GM23338 (cell line): Measurements from ENCODE around the gene POLQ. TPM values are rescaled to one million over a fixed set of nuclear protein-coding genes. Genes with fewer than 3 reads are reported as not detected.

Experiments
- ATAC-seq: fragments of 200-7000 bp; cut with Tn5 transposase; 3 replicates; pipeline ENCODE4 v1.9.1; 2020
- DNase-seq: peaks from one replicate; pipeline ENCODE4 v3.0.0-alpha.2; 2015; ENCODE audit warnings: low spot score
- H2AFZ ChIP-seq: fragments of 200-600 bp; sonication (generic); 2 replicates; pipeline ENCODE4 v1.8.0; 2016; ENCODE audit warnings: antibody characterized with exemption, mild to moderate bottlenecking, moderate library complexity
- H3F3A ChIP-seq: fragments of 200-600 bp; sonication (generic); replicated peaks from 2 replicates; pipeline ENCODE4 v1.8.0; 2017; ENCODE audit warnings: antibody characterized with exemption, mixed run types, low read depth
- H3K27ac ChIP-seq: fragments of 200-600 bp; sonication (generic); 2 replicates; pipeline ENCODE4 v1.6.1; 2016; ENCODE audit warnings: low read depth
- H3K27me3 ChIP-seq: fragments of 200-600 bp; sonication (generic); 2 replicates; pipeline ENCODE4 v1.8.0; 2016; ENCODE audit warnings: mild to moderate bottlenecking, mixed run types, moderate library complexity; ENCODE audit not compliant: insufficient read depth
- H3K36me3 ChIP-seq: fragments of 200-600 bp; sonication (generic); 2 replicates; pipeline ENCODE4 v1.8.0; 2016; ENCODE audit warnings: mild to moderate bottlenecking; ENCODE audit not compliant: insufficient read depth
- H3K4me1 ChIP-seq: fragments of 200-600 bp; sonication (generic); 2 replicates; pipeline ENCODE4 v1.8.0; 2016; ENCODE audit warnings: mild to moderate bottlenecking, moderate library complexity; ENCODE audit not compliant: insufficient read depth
- H3K4me2 ChIP-seq: fragments of 200-600 bp; sonication (generic); 2 replicates; pipeline ENCODE4 v1.7.1; 2017; ENCODE audit warnings: mixed run types
- H3K4me3 ChIP-seq: fragments of 200-600 bp; sonication (generic); 2 replicates; pipeline ENCODE4 v1.6.1; 2016; ENCODE audit warnings: mixed run types
- H3K79me2 ChIP-seq: fragments of 200-600 bp; sonication (generic); replicated peaks from 2 replicates; pipeline ENCODE4 v1.8.0; 2017; ENCODE audit warnings: mild to moderate bottlenecking; ENCODE audit not compliant: insufficient read depth
- H3K9me2 ChIP-seq: fragments of 200-600 bp; sonication (generic); 2 replicates; pipeline ENCODE4 v1.8.0; 2017; ENCODE audit not compliant: insufficient read depth
- H4K20me1 ChIP-seq: fragments of 200-600 bp; sonication (generic); replicated peaks from 2 replicates; pipeline ENCODE4 v1.8.0; 2017; ENCODE audit warnings: mild to moderate bottlenecking; ENCODE audit not compliant: insufficient read depth
- H3K27ac Mint-ChIP-seq: 2 replicates; pipeline ENCODE4 v1.8.0; 2020; ENCODE audit warnings: inconsistent platforms, mild to moderate bottlenecking, moderate library complexity, mixed read lengths
- H3K27me3 Mint-ChIP-seq: 3 replicates; pipeline ENCODE4 v1.8.0; 2022; ENCODE audit warnings: low read depth, mild to moderate bottlenecking, moderate library complexity, mixed read lengths, inconsistent platforms; ENCODE audit not compliant: insufficient read depth, poor library complexity
- H3K36me3 Mint-ChIP-seq: 3 replicates; pipeline ENCODE4 v1.8.0; 2021; ENCODE audit warnings: low read depth, mild to moderate bottlenecking, inconsistent platforms, moderate library complexity, mixed read lengths
- H3K4me1 Mint-ChIP-seq: 3 replicates; pipeline ENCODE4 v1.8.0; 2020; ENCODE audit warnings: mild to moderate bottlenecking, inconsistent platforms, mixed read lengths
- H3K4me3 Mint-ChIP-seq: 3 replicates; pipeline ENCODE4 v1.8.0; 2021; ENCODE audit warnings: moderate library complexity, mild to moderate bottlenecking, inconsistent platforms, mixed read lengths
- H3K9me3 Mint-ChIP-seq: 3 replicates; pipeline ENCODE4 v1.8.0; 2020; ENCODE audit warnings: moderate library complexity, mild to moderate bottlenecking, inconsistent platforms, mixed read lengths
- EZH2 ChIP-seq: fragments of 200-600 bp; sonication (generic); IDR thresholded peaks from one replicate; pipeline ENCODE4 v1.8.0; 2017; ENCODE audit warnings: antibody characterized with exemption, mild to moderate bottlenecking, low read depth; ENCODE audit not compliant: unreplicated experiment
- JUNB ChIP-seq: IDR thresholded peaks from one replicate; pipeline ENCODE4 v1.6.1; 2016; ENCODE audit warnings: antibody characterized with exemption; ENCODE audit not compliant: unreplicated experiment
- NANOG ChIP-seq: IDR thresholded peaks from 2 replicates; pipeline ENCODE4 v1.6.1; 2016; ENCODE audit warnings: antibody characterized with exemption, borderline replicate concordance
- POLR2AphosphoS5 ChIP-seq: IDR thresholded peaks from 2 replicates; pipeline ENCODE4 v1.6.1; 2016; ENCODE audit warnings: antibody characterized with exemption, low read depth
- ZNF114 ChIP-seq: fragments of 250-450 bp; sonication (Bioruptor Pico); IDR thresholded peaks from 2 replicates; pipeline ENCODE4 v1.5.0; 2020; ENCODE audit warnings: mild to moderate bottlenecking, moderate library complexity
- ZNF331 ChIP-seq: fragments of 250-450 bp; sonication (Bioruptor Pico); IDR thresholded peaks from 2 replicates; pipeline ENCODE4 v1.5.0; 2020; ENCODE audit warnings: low read depth, mild to moderate bottlenecking, moderate library complexity
- polyA plus RNA-seq: library from polyadenylated mRNA; unstranded; fragments of >200 nt; fragmentation: Nextera tagmentation; extraction: Ambion mirVana; gene quantifications from 2 replicates; pipeline ENCODE4 v1.2.1, GENCODE V29; 2016
- total RNA-seq: library from RNA; depleted of rRNA; stranded (reverse); fragments of >200 nt; shearing (Covaris generic); gene quantifications from 2 replicates; pipeline ENCODE4 v1.2.3, GENCODE V29; 2014
- TF ChIP-seq, protein P1 (sequence below): fragments of 250-450 bp; sonication (Bioruptor Pico); IDR thresholded peaks from 2 replicates; pipeline ENCODE4 v1.5.0; 2020; ENCODE audit warnings: mild to moderate bottlenecking, moderate library complexity
- TF ChIP-seq, protein P2 (sequence below), 2 experiments: fragments of 200-600 bp in 1 of 2; sonication (generic) in 1 of 2; conservative IDR thresholded peaks; 2 replicates each; pipeline versions ENCODE4 v1.5.1 to v1.6.1; 2016 to 2017; ENCODE audit warnings: antibody characterized with exemption in 2 of 2, low read depth in 2 of 2, mild to moderate bottlenecking in 2 of 2, moderate library complexity in 1 of 2

Gene POLQ
- total and polyA plus RNA-seq, 2 experiments from 2014 or later = 6.9 to 20.6 TPM

DNA sequence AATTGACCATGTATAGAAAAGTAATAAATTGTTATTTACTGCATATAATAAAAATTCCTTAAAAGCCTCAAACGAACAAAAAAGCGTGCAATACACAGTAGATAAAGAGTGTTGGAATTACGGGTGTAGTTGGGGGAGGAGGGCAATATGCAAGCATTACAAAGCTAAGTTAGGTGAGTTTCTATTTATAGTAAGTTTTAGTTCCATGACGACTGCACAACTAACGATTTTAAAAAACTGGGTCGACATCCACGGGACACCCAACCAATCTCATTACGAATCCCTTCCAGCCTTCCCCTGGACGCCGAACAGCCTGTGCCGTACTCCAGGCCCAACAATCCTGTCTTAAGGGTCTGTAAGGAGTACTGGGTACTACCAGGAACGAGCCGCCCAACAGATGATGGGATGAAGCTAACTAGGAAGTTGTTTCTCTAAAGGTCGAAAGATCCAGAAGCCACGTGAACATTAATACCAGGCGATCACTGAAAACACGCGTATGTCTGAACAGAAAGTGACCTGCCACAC, 677 bp downstream of the POLQ start (continued):
- TF ChIP-seq, protein P1, sequence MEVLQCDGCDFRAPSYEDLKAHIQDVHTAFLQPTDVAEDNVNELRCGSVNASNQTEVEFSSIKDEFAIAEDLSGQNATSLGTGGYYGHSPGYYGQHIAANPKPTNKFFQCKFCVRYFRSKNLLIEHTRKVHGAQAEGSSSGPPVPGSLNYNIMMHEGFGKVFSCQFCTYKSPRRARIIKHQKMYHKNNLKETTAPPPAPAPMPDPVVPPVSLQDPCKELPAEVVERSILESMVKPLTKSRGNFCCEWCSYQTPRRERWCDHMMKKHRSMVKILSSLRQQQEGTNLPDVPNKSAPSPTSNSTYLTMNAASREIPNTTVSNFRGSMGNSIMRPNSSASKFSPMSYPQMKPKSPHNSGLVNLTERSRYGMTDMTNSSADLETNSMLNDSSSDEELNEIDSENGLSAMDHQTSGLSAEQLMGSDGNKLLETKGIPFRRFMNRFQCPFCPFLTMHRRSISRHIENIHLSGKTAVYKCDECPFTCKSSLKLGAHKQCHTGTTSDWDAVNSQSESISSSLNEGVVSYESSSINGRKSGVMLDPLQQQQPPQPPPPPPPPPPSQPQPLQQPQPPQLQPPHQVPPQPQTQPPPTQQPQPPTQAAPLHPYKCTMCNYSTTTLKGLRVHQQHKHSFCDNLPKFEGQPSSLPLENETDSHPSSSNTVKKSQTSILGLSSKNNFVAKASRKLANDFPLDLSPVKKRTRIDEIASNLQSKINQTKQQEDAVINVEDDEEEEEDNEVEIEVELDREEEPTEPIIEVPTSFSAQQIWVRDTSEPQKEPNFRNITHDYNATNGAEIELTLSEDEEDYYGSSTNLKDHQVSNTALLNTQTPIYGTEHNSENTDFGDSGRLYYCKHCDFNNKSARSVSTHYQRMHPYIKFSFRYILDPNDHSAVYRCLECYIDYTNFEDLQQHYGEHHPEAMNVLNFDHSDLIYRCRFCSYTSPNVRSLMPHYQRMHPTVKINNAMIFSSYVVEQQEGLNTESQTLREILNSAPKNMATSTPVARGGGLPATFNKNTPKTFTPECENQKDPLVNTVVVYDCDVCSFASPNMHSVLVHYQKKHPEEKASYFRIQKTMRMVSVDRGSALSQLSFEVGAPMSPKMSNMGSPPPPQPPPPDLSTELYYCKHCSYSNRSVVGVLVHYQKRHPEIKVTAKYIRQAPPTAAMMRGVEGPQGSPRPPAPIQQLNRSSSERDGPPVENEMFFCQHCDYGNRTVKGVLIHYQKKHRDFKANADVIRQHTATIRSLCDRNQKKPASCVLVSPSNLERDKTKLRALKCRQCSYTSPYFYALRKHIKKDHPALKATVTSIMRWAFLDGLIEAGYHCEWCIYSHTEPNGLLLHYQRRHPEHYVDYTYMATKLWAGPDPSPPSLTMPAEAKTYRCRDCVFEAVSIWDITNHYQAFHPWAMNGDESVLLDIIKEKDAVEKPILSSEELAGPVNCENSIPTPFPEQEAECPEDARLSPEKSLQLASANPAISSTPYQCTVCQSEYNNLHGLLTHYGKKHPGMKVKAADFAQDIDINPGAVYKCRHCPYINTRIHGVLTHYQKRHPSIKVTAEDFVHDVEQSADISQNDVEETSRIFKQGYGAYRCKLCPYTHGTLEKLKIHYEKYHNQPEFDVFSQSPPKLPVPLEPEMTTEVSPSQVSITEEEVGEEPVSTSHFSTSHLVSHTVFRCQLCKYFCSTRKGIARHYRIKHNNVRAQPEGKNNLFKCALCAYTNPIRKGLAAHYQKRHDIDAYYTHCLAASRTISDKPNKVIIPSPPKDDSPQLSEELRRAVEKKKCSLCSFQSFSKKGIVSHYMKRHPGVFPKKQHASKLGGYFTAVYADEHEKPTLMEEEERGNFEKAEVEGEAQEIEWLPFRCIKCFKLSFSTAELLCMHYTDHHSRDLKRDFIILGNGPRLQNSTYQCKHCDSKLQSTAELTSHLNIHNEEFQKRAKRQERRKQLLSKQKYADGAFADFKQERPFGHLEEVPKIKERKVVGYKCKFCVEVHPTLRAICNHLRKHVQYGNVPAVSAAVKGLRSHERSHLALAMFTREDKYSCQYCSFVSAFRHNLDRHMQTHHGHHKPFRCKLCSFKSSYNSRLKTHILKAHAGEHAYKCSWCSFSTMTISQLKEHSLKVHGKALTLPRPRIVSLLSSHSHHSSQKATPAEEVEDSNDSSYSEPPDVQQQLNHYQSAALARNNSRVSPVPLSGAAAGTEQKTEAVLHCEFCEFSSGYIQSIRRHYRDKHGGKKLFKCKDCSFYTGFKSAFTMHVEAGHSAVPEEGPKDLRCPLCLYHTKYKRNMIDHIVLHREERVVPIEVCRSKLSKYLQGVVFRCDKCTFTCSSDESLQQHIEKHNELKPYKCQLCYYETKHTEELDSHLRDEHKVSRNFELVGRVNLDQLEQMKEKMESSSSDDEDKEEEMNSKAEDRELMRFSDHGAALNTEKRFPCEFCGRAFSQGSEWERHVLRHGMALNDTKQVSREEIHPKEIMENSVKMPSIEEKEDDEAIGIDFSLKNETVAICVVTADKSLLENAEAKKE (CRISPR knock-in tag) = no peak

DNA sequence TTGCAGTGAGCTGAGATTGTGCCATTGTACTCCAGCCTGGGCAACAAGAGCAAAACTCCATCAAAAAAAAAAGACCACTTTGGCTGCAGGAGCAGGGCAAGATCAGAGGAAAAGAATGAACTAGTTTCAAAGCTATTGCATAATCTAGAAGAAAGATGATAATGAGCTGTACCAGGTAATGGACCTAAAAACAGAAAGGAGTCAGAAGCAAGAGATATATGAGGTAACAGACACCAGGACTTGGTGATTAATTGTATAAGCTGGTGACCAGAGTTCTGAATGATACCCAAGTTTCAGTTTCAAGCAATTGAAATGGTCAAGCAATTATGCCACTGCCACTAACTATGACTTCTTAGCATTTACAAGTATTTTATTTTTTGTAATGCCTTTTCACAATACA, 2.9 kb downstream of the POLQ start:
- Histone ChIP-seq H3F3A (no peaks in the 10 kb centered on the region), H4K20me1 (peaks cover 4% of the 10 kb centered on the region; the same call in 1 of the 2 replicates), H3K27me3 (no peaks in the 10 kb centered on the region), H2AFZ (no peak overlapping the region), H3K9me2 (no peaks in the 10 kb centered on the region), H3K36me3 (peaks cover 28% of the 10 kb centered on the region; the same call in 1 of the 2 replicates), H3K27ac (no peak overlapping the region), H3K4me3 (no peak overlapping the region), H3K4me2 (no peak overlapping the region), H3K79me2 (peaks cover 45% of the 10 kb centered on the region), H3K4me1 (peaks cover 5% of the 10 kb centered on the region)
- H3K9me3 Mint-ChIP-seq = no peaks in the 10 kb centered on the region; the same call in 2 of the 3 replicates
- DNase-seq (no peak), ATAC-seq (no peak)
- H3K27ac Mint-ChIP-seq = no peak overlapping the region
- H3K36me3 Mint-ChIP-seq = peaks cover 61% of the 10 kb centered on the region
- no peak overlapping the region for H3K4me3 Mint-ChIP-seq
- peaks cover 7% of the 10 kb centered on the region for H3K27me3 Mint-ChIP-seq
- peaks cover 7% of the 10 kb centered on the region for H3K4me1 Mint-ChIP-seq
- TF ChIP-seq ZNF114 (CRISPR knock-in tag) (no peak), POLR2AphosphoS5 (no peak), EZH2 (no peak), JUNB (no peak), ZNF331 (CRISPR knock-in tag) (no peak), NANOG (no peak)
- TF ChIP-seq, protein P2, sequence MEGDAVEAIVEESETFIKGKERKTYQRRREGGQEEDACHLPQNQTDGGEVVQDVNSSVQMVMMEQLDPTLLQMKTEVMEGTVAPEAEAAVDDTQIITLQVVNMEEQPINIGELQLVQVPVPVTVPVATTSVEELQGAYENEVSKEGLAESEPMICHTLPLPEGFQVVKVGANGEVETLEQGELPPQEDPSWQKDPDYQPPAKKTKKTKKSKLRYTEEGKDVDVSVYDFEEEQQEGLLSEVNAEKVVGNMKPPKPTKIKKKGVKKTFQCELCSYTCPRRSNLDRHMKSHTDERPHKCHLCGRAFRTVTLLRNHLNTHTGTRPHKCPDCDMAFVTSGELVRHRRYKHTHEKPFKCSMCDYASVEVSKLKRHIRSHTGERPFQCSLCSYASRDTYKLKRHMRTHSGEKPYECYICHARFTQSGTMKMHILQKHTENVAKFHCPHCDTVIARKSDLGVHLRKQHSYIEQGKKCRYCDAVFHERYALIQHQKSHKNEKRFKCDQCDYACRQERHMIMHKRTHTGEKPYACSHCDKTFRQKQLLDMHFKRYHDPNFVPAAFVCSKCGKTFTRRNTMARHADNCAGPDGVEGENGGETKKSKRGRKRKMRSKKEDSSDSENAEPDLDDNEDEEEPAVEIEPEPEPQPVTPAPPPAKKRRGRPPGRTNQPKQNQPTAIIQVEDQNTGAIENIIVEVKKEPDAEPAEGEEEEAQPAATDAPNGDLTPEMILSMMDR (conservative IDR thresholded peaks at IDR 0.05; ENCODE audit: low read depth in 2 of 2) = no peak
- TF ChIP-seq, protein P1 (CRISPR knock-in tag) = no peak
